MM.1S (cell line): Measurements from ENCODE around the gene MRPS6.

ENCODE experiments used
- CTCF ChIP-seq: fragments of 300-600 bp; sonication (generic); IDR thresholded peaks from 2 replicates; pipeline ENCODE4 v1.5.1; 2016; ENCODE audit warnings: antibody characterized with exemption, low read length, mixed read lengths
- EZH2phosphoT487 ChIP-seq: fragments of 300-600 bp; sonication (generic); IDR thresholded peaks from 2 replicates; pipeline ENCODE4 v1.6.1; 2018; ENCODE audit warnings: antibody characterized with exemption, low read length

- TF ChIP-seq CTCF (no peak), EZH2phosphoT487 (no peak)
Measured at GRCh38 chr21:34073749-34074282, 438 bp downstream of the MRPS6 start.
